Measurements from ENCODE around the gene BTBD19. TPM values are rescaled to one million over a fixed set of nuclear protein-coding genes. Genes with fewer than 3 reads are reported as not detected.
"Not testable (repeated sequence)": the region's sequence is repeated elsewhere in the genome, so short reads cannot be mapped to it uniquely, and the experiment has no call there.

Gene BTBD19
- total and polyA plus RNA-seq, 2 experiments from 2014 or later = 0.98 to 1.3 TPM

- H3K27ac ChIP-seq = peak overlapping the region; percentile 98
- H3K4me3 ChIP-seq = peak overlapping the region; percentile 23
- H3K4me1 ChIP-seq (ENCODE audit: low read depth) = no peaks in the 10 kb centered on the region
- peak; percentile 9 for TF ChIP-seq CTCF (IDR thresholded peaks at IDR 0.05; ENCODE audit: low read depth, low read length)
- H3K27me3 ChIP-seq = no peaks in the 10 kb centered on the region
- no peaks in the 10 kb centered on the region for H3K36me3 ChIP-seq
- H3K9me3 ChIP-seq (ENCODE audit: low read depth) = no peaks in the 10 kb centered on the region
- peak; percentile 91 to 94 for DNase-seq (ENCODE audit: low read depth in 1 of 2, low spot score in 1 of 2)
Observed at GRCh38 chr1:44819608-44820327, 11.4 kb downstream of the BTBD19 start.

- Histone ChIP-seq H3K9me3 (ENCODE audit: low read depth) (no peaks in the 10 kb centered on the region), H3K27ac (peak overlapping the region; percentile 98), H3K4me1 (ENCODE audit: low read depth) (no peaks in the 10 kb centered on the region), H3K36me3 (no peaks in the 10 kb centered on the region), H3K4me3 (peak overlapping the region; percentile 23), H3K27me3 (no peaks in the 10 kb centered on the region)
- no peak for DNase-seq (ENCODE audit: low read depth in 1 of 2, low spot score in 1 of 2)
- TF ChIP-seq CTCF (IDR thresholded peaks at IDR 0.05; ENCODE audit: low read depth, low read length) = no peak
Observed at GRCh38 chr1:44820328-44821239, 12.3 kb downstream of the BTBD19 start.

DNA sequence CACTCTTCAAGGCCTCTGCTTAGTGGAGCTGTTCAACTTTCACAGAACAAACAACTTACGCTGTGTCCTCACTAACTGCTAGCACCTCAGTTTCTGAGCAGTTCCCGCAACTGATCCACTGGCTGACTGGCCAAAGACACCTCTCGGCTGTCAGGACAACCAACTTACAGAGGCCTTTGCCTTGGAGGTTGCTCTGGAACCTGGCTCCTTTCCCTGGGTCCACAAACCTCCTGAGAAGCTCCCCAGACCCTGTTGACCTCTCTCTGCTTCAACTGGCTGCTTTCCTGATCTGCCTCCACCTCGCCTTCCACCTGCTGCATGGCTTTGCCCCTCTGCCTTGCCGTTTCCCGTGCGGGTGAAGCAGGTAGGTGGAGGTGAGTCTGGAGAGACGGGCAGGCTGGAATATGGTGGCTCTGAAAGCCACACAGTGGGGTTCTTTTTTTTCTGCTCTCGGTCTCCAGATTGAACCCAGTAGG lies 13.0 kb downstream of the BTBD19 start:
- Histone ChIP-seq H3K27ac (no peak overlapping the region), H3K27me3 (no peaks in the 10 kb centered on the region), H3K9me3 (ENCODE audit: low read depth) (no peaks in the 10 kb centered on the region), H3K36me3 (no peaks in the 10 kb centered on the region), H3K4me1 (ENCODE audit: low read depth) (no peaks in the 10 kb centered on the region), H3K4me3 (no peak overlapping the region)
- no peak for DNase-seq (ENCODE audit: low read depth in 1 of 2, low spot score in 1 of 2)
- TF ChIP-seq CTCF (IDR thresholded peaks at IDR 0.05; ENCODE audit: low read depth, low read length) = no peak

GRCh38 chr1:44822131-44822701 lies 13.9 kb downstream of the BTBD19 start:
- H3K36me3 ChIP-seq = no peaks in the 10 kb centered on the region
- no peak overlapping the region for H3K4me3 ChIP-seq
- H3K4me1 ChIP-seq (ENCODE audit: low read depth) = no peaks in the 10 kb centered on the region
- H3K27me3 ChIP-seq = no peaks in the 10 kb centered on the region
- no peak for DNase-seq (ENCODE audit: low read depth in 1 of 2, low spot score in 1 of 2)
- no peaks in the 10 kb centered on the region for H3K9me3 ChIP-seq (ENCODE audit: low read depth)
- TF ChIP-seq CTCF (IDR thresholded peaks at IDR 0.05; ENCODE audit: low read depth, low read length) = no peak
- no peak overlapping the region for H3K27ac ChIP-seq

DNA sequence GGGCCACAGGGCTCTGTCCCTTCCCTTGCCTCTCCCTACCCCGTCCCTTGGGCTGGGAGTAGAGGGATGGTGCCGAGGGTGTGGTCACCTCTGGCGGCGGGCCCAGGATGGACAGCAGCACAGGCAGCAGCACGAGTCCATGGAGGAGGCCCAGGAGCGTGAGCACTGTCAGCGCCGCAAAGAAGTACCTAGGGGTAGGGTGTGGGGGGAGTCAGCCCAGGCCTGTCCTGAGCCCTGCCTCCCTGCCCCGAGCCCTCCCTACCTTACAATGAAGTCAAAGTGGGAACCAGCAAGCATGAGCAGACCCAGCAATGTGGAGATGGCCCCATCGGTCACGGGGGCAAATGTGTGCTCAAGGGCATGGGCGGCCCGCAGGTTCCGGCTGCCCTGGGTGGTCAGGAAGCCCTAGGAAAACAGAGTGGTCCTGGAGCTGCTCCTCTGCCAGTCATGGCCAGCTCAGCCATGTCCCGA lies 14.7 kb downstream of the BTBD19 start:
- no peak overlapping the region for H3K27ac ChIP-seq
- H3K4me1 ChIP-seq (ENCODE audit: low read depth) = no peaks in the 10 kb centered on the region
- TF ChIP-seq CTCF (IDR thresholded peaks at IDR 0.05; ENCODE audit: low read depth, low read length) = no peak
- no peaks in the 10 kb centered on the region for H3K9me3 ChIP-seq (ENCODE audit: low read depth)
- H3K36me3 ChIP-seq = no peaks in the 10 kb centered on the region
- H3K4me3 ChIP-seq = no peak overlapping the region
- no peak for DNase-seq (ENCODE audit: low read depth in 1 of 2, low spot score in 1 of 2)
- no peaks in the 10 kb centered on the region for H3K27me3 ChIP-seq

DNA sequence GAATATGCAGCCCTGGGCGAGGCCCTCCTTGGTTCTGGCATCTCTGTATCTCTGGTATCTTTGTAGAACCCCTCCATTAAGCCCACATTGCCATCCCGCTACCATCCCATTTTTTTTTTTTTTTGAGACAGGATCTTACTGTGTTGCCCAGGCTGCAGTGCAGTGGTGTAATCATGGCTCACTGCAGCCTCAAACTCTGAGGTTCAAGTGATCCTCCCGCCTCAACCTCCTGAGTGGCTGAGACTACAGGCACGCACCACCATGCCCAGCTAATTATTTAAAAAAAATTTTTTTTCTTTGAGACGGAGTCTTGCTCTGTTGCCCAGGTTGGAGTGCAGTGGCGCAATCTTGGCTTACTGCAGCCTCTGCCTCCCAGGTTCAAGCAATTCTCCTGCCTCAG lies 16.1 kb downstream of the BTBD19 start:
- not testable (repeated sequence) for H3K4me3 ChIP-seq; DNase-seq (ENCODE audit: low read depth in 1 of 2, low spot score in 1 of 2); H3K4me1 ChIP-seq (ENCODE audit: low read depth); H3K36me3 ChIP-seq; H3K27me3 ChIP-seq; H3K9me3 ChIP-seq (ENCODE audit: low read depth); H3K27ac ChIP-seq
